ENCODE results near the gene CLOCK.

The CLOCK gene

DNA sequence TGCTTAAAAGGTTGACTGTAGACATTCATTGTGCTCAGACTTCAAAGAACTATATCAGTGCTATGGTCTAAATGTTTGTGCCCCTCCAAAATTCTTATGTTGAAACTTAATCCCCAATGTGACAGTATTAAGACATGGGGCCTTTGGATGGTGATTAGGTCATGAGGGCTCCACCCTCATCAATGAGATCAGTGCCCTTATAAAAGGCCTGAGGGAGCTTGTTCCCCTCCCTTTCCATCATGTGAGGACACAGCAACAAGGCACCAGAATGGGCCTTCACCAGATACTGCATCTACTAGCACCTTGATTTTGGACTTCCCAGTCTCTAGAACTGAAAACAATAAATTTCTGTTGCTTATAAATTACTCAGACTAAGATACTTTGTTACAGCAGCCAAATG is 28.3 kb downstream of the CLOCK start:
- Histone ChIP-seq H3K9me2 (replicated peaks; ENCODE audit: insufficient read depth, low read length) (no peaks in the 10 kb centered on the region), H3K27ac (ENCODE audit: low read depth, low read length) (no peak overlapping the region), H3K4me2 (ENCODE audit: low read depth, low read length, poor library complexity, severe bottlenecking) (no peak overlapping the region), H3K9ac (ENCODE audit: low read length) (no peak overlapping the region), H3K27me3 (ENCODE audit: low read length) (no peaks in the 10 kb centered on the region), H3K4me3 (ENCODE audit: insufficient read depth, low read length, poor library complexity, severe bottlenecking) (no peak overlapping the region), H3K79me2 (ENCODE audit: insufficient read depth, low read length) (no peaks in the 10 kb centered on the region), H4K20me1 (ENCODE audit: low read depth, low read length) (no peaks in the 10 kb centered on the region), H3F3A (ENCODE audit: insufficient read depth) (no peaks in the 10 kb centered on the region), H3K36me3 (ENCODE audit: low read length) (no peaks in the 10 kb centered on the region), H3K9me3 (ENCODE audit: insufficient read depth, low read length) (no peaks in the 10 kb centered on the region), H2AFZ (ENCODE audit: low read depth, low read length, severe bottlenecking) (no peak overlapping the region)
- TF ChIP-seq EZH2phosphoT487 (conservative IDR thresholded peaks at IDR 0.05; ENCODE audit: low read length) (no peak), CTCF (IDR thresholded peaks at IDR 0.05; ENCODE audit: insufficient read depth, low read length, poor library complexity, severe bottlenecking) (no peak)

DNA sequence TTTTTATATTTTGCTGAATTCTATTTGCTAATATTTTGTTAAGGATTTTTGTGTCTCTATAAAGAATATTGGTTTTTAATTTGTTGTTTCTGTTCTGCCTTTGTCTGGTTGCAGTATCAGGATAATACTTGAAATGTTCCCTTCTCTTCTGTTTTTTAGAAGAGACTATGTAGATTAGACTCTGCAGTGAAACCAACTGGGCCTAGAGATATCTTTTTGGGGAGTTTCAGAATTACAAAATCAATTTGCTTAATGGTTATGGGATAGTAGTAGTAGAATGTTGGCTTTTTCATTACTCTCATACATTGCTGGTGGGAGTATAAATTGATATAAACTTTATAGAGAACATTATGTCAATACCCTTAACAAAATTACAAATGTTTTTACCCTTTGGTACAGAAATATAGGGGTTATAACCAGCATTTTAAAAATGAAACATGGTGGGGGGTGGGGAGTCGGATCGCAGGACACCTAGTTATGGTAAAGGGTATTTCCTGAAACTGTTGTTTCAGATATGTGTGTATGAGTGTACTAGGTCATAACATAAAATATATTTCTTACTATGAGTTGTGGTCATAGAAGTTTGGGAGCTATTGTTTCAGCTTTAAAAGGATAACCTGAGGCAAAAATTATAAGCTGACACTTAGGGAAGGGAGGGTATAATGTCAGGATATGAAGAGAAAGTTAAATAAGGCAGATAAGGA is 29.0 kb downstream of the CLOCK start:
- no peak overlapping the region for H3K4me2 ChIP-seq (ENCODE audit: low read depth, low read length, poor library complexity, severe bottlenecking)
- no peak for TF ChIP-seq EZH2phosphoT487 (conservative IDR thresholded peaks at IDR 0.05; ENCODE audit: low read length)
- TF ChIP-seq CTCF (IDR thresholded peaks at IDR 0.05; ENCODE audit: insufficient read depth, low read length, poor library complexity, severe bottlenecking), result no peak
- H2AFZ ChIP-seq (ENCODE audit: low read depth, low read length, severe bottlenecking), result no peak overlapping the region
- no peaks in the 10 kb centered on the region for H3F3A ChIP-seq (ENCODE audit: insufficient read depth)
- H3K9ac ChIP-seq (ENCODE audit: low read length), result no peak overlapping the region
- H3K79me2 ChIP-seq (ENCODE audit: insufficient read depth, low read length), result no peaks in the 10 kb centered on the region
- no peak overlapping the region for H3K27ac ChIP-seq (ENCODE audit: low read depth, low read length)
- no peaks in the 10 kb centered on the region for H3K9me2 ChIP-seq (replicated peaks; ENCODE audit: insufficient read depth, low read length)
- H3K27me3 ChIP-seq (ENCODE audit: low read length), result no peaks in the 10 kb centered on the region
- H3K9me3 ChIP-seq (ENCODE audit: insufficient read depth, low read length), result no peaks in the 10 kb centered on the region
- no peaks in the 10 kb centered on the region for H3K36me3 ChIP-seq (ENCODE audit: low read length)
- H4K20me1 ChIP-seq (ENCODE audit: low read depth, low read length), result no peaks in the 10 kb centered on the region
- no peak overlapping the region for H3K4me3 ChIP-seq (ENCODE audit: insufficient read depth, low read length, poor library complexity, severe bottlenecking)

- no peaks in the 10 kb centered on the region for H3K79me2 ChIP-seq (ENCODE audit: insufficient read depth, low read length)
- H4K20me1 ChIP-seq (ENCODE audit: low read depth, low read length), result no peaks in the 10 kb centered on the region
- H3K9ac ChIP-seq (ENCODE audit: low read length), result no peak overlapping the region
- no peaks in the 10 kb centered on the region for H3K27me3 ChIP-seq (ENCODE audit: low read length)
- no peaks in the 10 kb centered on the region for H3F3A ChIP-seq (ENCODE audit: insufficient read depth)
- no peak overlapping the region for H2AFZ ChIP-seq (ENCODE audit: low read depth, low read length, severe bottlenecking)
- H3K9me2 ChIP-seq (replicated peaks; ENCODE audit: insufficient read depth, low read length), result no peaks in the 10 kb centered on the region
- no peak for TF ChIP-seq CTCF (IDR thresholded peaks at IDR 0.05; ENCODE audit: insufficient read depth, low read length, poor library complexity, severe bottlenecking)
- TF ChIP-seq EZH2phosphoT487 (conservative IDR thresholded peaks at IDR 0.05; ENCODE audit: low read length), result no peak
- no peak overlapping the region for H3K4me2 ChIP-seq (ENCODE audit: low read depth, low read length, poor library complexity, severe bottlenecking)
- no peak overlapping the region for H3K4me3 ChIP-seq (ENCODE audit: insufficient read depth, low read length, poor library complexity, severe bottlenecking)
- no peaks in the 10 kb centered on the region for H3K36me3 ChIP-seq (ENCODE audit: low read length)
- H3K27ac ChIP-seq (ENCODE audit: low read depth, low read length), result no peak overlapping the region
- H3K9me3 ChIP-seq (ENCODE audit: insufficient read depth, low read length), result no peaks in the 10 kb centered on the region
Measured at GRCh38 chr4:55512922-55513571, 33.7 kb downstream of the CLOCK start.
